ENCODE data around the gene CA5A. TPM values are rescaled to one million over a fixed set of nuclear protein-coding genes. Genes with fewer than 3 reads are reported as not detected.

CA5A gene
- total and polyA plus RNA-seq, 12 donors: 0.15 to 0.65 (median 0.29) TPM; not detected in 7

DNA sequence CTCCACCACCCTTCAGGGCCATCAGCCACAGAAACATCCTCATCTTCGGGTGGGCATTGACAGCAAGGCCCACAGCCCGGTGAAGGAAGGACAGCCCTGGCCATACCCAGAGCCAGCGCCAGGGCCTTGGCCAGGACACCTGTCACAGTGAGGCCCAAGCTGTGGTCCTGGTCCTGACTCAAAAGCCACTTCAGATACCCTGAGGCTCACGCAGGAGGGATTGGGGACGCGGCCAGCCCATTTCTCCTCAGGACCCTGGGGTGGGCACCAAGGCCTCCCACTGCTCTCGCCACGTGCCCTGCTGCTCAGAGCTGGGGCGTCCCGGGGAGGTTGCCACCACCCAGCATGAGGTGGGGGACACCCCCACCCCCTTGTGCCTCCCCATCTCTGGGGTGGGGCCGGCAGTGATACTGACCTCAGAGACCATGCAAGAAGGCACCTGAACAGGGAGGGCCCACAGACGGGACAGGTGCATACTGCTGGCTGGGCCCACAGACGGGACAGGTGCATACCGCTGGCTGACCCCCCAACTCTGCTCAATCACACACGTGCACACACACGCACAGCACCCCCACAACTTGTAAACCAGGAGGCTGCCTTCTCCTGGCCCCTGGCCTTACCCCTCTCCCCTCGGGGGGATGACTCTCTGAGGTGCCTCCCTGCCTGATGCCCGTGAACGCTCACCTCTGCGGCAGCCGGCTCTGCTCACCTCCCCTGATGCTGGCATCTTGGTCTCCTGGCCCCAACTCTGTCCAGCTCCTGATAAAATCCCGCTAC lies 81.2 kb downstream of the CA5A start:
- Histone ChIP-seq H3K4me3 (no peak overlapping the region), H3K36me3 (peaks cover 0 to 17% (median 0%) of the 10 kb centered on the region in 9 donors), H3K4me1 (peaks cover 4 to 67% (median 25%) of the 10 kb centered on the region in 9 donors), H3K9me3 (no peaks in the 10 kb centered on the region), H3K27me3 (peaks cover 0 to 8% (median 0%) of the 10 kb centered on the region in 7 donors), H3K27ac (peak overlapping the region in 5 of 10 donors; percentile 49 to 96 (median 64))
- ATAC-seq (peak in 1 of 8 donors; percentile 3), DNase-seq (no peak)
- TF ChIP-seq, protein P1, sequence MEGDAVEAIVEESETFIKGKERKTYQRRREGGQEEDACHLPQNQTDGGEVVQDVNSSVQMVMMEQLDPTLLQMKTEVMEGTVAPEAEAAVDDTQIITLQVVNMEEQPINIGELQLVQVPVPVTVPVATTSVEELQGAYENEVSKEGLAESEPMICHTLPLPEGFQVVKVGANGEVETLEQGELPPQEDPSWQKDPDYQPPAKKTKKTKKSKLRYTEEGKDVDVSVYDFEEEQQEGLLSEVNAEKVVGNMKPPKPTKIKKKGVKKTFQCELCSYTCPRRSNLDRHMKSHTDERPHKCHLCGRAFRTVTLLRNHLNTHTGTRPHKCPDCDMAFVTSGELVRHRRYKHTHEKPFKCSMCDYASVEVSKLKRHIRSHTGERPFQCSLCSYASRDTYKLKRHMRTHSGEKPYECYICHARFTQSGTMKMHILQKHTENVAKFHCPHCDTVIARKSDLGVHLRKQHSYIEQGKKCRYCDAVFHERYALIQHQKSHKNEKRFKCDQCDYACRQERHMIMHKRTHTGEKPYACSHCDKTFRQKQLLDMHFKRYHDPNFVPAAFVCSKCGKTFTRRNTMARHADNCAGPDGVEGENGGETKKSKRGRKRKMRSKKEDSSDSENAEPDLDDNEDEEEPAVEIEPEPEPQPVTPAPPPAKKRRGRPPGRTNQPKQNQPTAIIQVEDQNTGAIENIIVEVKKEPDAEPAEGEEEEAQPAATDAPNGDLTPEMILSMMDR (IDR thresholded peaks at IDR 0.05): no peak
- intact Hi-C loops (cut with DNase I): loop anchor here in 3 of 10 donors (5.0 to 10.0 kb wide), 2 partner anchors 50 to 52 kb away; no protein-coding TSS in a partner anchor
- 94 to 96% methylated on average over 22 of the region's 22 CpGs for WGBS, 2 donors

DNA sequence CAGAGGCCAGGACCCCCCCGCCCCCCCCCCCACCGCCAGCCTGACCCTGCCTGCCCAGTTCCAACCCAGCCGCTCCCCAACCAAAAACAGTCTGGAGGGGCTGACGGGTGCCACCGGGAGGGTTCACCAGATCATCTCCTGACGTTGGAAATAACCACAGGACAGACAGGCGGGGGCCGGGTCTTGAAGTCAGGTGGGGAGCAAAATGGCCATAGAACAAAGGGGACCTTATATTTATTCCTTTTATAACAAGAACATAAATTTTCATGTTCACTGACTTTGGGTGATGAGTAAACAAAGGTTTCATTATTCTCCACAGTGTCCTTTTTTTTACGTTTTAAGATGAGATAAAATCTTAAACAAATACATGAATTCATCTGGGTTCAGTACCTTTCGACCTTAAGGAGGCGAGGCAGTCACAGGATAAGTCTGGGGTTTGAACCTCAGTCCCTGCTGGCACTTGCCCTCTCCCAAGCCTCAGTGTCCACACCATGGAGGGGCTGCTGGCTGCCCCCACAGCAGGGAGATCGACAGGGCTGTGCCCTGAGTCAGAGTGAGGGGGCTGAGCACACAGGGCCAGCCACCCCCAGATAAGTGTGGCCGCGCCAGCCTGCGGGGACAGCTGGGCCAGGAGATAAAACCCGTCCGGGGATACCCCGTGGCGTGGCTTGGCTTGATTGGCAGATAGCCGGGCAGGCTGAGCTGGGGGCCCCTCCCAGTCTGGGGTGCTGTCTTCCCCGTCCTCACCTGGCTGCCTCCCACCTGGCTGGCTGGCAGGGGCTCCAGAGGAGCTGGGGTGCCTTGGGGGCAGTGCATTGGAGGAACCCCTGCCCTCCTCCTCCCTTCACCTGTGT lies 82.0 kb downstream of the CA5A start:
- Histone ChIP-seq H3K27me3 (peaks cover 0 to 8% (median 0%) of the 10 kb centered on the region in 7 donors), H3K9me3 (no peaks in the 10 kb centered on the region), H3K27ac (peak overlapping the region in 8 of 10 donors; percentile 8 to 96 (median 60)), H3K4me3 (peak overlapping the region in 7 of 10 donors; percentile 15 to 40 (median 32)), H3K4me1 (peaks cover 4 to 71% (median 27%) of the 10 kb centered on the region in 9 donors), H3K36me3 (peaks cover 0 to 25% (median 0%) of the 10 kb centered on the region in 9 donors)
- no peak for DNase-seq
- TF ChIP-seq, protein P1 (IDR thresholded peaks at IDR 0.05): no peak
- intact Hi-C loops (cut with DNase I): loop anchor here in 3 of 10 donors (5.0 to 10.0 kb wide), 2 partner anchors 51 to 53 kb away; no protein-coding TSS in a partner anchor
- ATAC-seq: no peak
- WGBS, 2 donors: 66 to 70% methylated on average over 21 of the region's 21 CpGs

DNA sequence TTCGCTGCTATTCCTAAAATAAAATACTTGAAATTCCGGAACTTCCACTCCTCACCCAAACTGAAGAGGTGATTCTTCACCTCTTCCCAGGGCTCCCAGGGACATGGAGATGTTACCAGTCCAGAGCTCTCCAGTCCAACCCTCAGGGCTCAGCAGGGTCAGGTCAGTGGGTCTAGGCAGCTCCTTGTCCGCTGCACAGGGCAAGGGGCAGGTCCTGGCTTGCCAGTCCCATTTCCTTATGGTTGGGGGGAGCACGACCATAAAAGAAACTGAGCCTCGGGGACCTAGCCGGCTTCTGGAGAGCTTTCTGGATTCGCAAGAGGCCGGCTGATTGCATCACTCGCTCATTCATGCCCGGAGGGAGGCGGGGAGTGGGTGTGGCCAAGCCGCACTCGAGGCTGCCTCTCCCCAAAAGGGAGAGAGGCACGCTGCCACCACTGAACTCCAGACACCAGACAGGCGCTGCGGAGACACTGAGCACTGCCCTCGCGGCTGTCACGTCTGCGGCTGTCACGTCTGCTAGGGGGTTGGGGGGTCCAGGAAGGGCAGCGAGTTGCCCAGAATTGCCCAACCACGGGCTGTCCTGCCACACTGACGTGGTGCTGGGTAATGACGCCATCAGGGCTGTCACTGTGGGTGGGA lies 82.8 kb downstream of the CA5A start:
- peaks cover 4 to 71% (median 27%) of the 10 kb centered on the region in 9 donors for H3K4me1 ChIP-seq
- DNase-seq (peak; percentile 90 to 92), ATAC-seq (peak; percentile 79 to 91 (median 88))
- intact Hi-C loops (cut with DNase I): loop anchor here in 3 of 10 donors (5.0 to 10.0 kb wide), 2 partner anchors 51 to 54 kb away; no protein-coding TSS in a partner anchor
- TF ChIP-seq, protein P1 (IDR thresholded peaks at IDR 0.05): no peak
- peak overlapping the region in 7 of 10 donors; percentile 15 to 40 (median 32) for H3K4me3 ChIP-seq
- no peaks in the 10 kb centered on the region for H3K9me3 ChIP-seq
- H3K27me3 ChIP-seq: peaks cover 0 to 8% (median 0%) of the 10 kb centered on the region in 7 donors
- peaks cover 0 to 32% (median 0%) of the 10 kb centered on the region in 9 donors for H3K36me3 ChIP-seq
- 8 to 10% methylated on average over 25 of the region's 25 CpGs for WGBS, 2 donors
- H3K27ac ChIP-seq: peak overlapping the region in 8 of 10 donors; percentile 8 to 96 (median 60)
